ENCODE data around the gene PPARG.

- TF ChIP-seq TAF1 (IDR thresholded peaks at IDR 0.05; ENCODE audit: borderline replicate concordance, low read depth, low read length) = no peak
- no peak for TF ChIP-seq POLR2A (IDR thresholded peaks at IDR 0.05; ENCODE audit: low read depth, low read length)
Observed at GRCh38 chr3:12303534-12303933, 14.7 kb downstream of the PPARG start.
